HepG2 (cell line): ENCODE measurements around the gene PSME3IP1. TPM values are rescaled to one million over a fixed set of nuclear protein-coding genes. Genes with fewer than 3 reads are reported as not detected.

ENCODE experiments used
- ARNT ChIP-seq: fragments of 450-650 bp; IDR thresholded peaks from 2 replicates; pipeline ENCODE4 v1.6.1; 2017
- DPF2 ChIP-seq: sonication (generic); formaldehyde crosslinking; IDR thresholded peaks from 2 replicates; pipeline ENCODE4 v1.4.0; 2020; ENCODE audit warnings: mild to moderate bottlenecking, low read depth, missing genetic modification reagents, borderline replicate concordance
- ISX ChIP-seq: sonication (generic); formaldehyde crosslinking; conservative IDR thresholded peaks from 2 replicates; pipeline ENCODE4 v1.5.0; 2020; ENCODE audit warnings: missing genetic modification reagents
- PAX8 ChIP-seq: sonication (generic); formaldehyde crosslinking; IDR thresholded peaks from 2 replicates; pipeline ENCODE4 v1.8.0; 2022; ENCODE audit warnings: mild to moderate bottlenecking, missing genetic modification reagents, borderline replicate concordance
- PHF20 ChIP-seq: sonication (generic); formaldehyde crosslinking; IDR thresholded peaks from 2 replicates; pipeline ENCODE4 v1.5.0; 2020; ENCODE audit warnings: mild to moderate bottlenecking, missing genetic modification reagents
- RARG ChIP-seq: sonication (generic); formaldehyde crosslinking; IDR thresholded peaks from 2 replicates; pipeline ENCODE4 v1.4.0; 2020; ENCODE audit warnings: low read depth, mild to moderate bottlenecking, missing genetic modification reagents
- SALL2 ChIP-seq: sonication (generic); formaldehyde crosslinking; IDR thresholded peaks from 2 replicates; pipeline ENCODE4 v1.8.1; 2023; ENCODE audit warnings: mild to moderate bottlenecking, missing genetic modification reagents, inconsistent platforms
- SIX1 ChIP-seq: sonication (generic); formaldehyde crosslinking; IDR thresholded peaks from 2 replicates; pipeline ENCODE4 v1.4.0; 2020; ENCODE audit warnings: missing genetic modification reagents, borderline replicate concordance
- SOX5 ChIP-seq: IDR thresholded peaks from 2 replicates; pipeline ENCODE4 v1.6.1; 2016; ENCODE audit warnings: borderline replicate concordance
- STAG1 ChIP-seq: sonication (generic); formaldehyde crosslinking; IDR thresholded peaks from 2 replicates; pipeline ENCODE4 v1.4.0; 2020; ENCODE audit warnings: missing genetic modification reagents
- TEAD2 ChIP-seq: sonication (generic); formaldehyde crosslinking; IDR thresholded peaks from 2 replicates; pipeline ENCODE4 v1.9.0; 2021; ENCODE audit warnings: missing genetic modification reagents
- YEATS2 ChIP-seq: sonication (generic); formaldehyde crosslinking; IDR thresholded peaks from 2 replicates; pipeline ENCODE4 v1.4.0; 2020; ENCODE audit warnings: missing genetic modification reagents, borderline replicate concordance
- ZBTB7A ChIP-seq: sonication (generic); formaldehyde crosslinking; IDR thresholded peaks from 2 replicates; pipeline ENCODE4 v1.8.0; 2022; ENCODE audit warnings: mild to moderate bottlenecking, missing genetic modification reagents
- ZFP36L1 ChIP-seq: sonication (generic); formaldehyde crosslinking; IDR thresholded peaks from 2 replicates; pipeline ENCODE4 v1.8.0; 2022; ENCODE audit warnings: mild to moderate bottlenecking, missing genetic modification reagents, moderate library complexity
- ZNF101 ChIP-seq: sonication (generic); formaldehyde crosslinking; IDR thresholded peaks from 2 replicates; pipeline ENCODE4 v1.4.0; 2020; ENCODE audit warnings: mild to moderate bottlenecking, low read depth, missing genetic modification reagents, borderline replicate concordance
- ZNF136 ChIP-seq: sonication (generic); formaldehyde crosslinking; IDR thresholded peaks from 2 replicates; pipeline ENCODE4 v1.8.1; 2022; ENCODE audit warnings: low read depth, mild to moderate bottlenecking, moderate library complexity, missing genetic modification reagents
- ZNF20 ChIP-seq: sonication (generic); formaldehyde crosslinking; IDR thresholded peaks from 2 replicates; pipeline ENCODE4 v1.4.0; 2020; ENCODE audit warnings: mild to moderate bottlenecking, moderate library complexity, missing genetic modification reagents
- ZNF501 ChIP-seq: sonication (generic); formaldehyde crosslinking; IDR thresholded peaks from 2 replicates; pipeline ENCODE4 v1.5.1; 2020; ENCODE audit warnings: mild to moderate bottlenecking, moderate library complexity, missing genetic modification reagents
- ZNF652 ChIP-seq: IDR thresholded peaks from 2 replicates; pipeline ENCODE4 v1.6.1; 2016; ENCODE audit warnings: low read depth, borderline replicate concordance
- ZNF766 ChIP-seq: sonication (generic); formaldehyde crosslinking; IDR thresholded peaks from 2 replicates; pipeline ENCODE4 v1.5.0; 2020; ENCODE audit warnings: missing genetic modification reagents, borderline replicate concordance
- polyA plus RNA-seq, 8 experiments: library from polyadenylated mRNA; depleted of rRNA in 3 of 8; stranded (reverse) in 7 of 8; unstranded in 1 of 8; fragments of >200 nt; fragmentation: Illumina TruSeq in 4 of 8; extraction: Trizol in 4 of 8; gene quantifications; 2 replicates each; pipeline versions ENCODE4 v1.2.1 to v1.2.3, GENCODE V29; 2011 to 2016; ENCODE audit warnings: low read depth in 4 of 8, missing spikeins in 1 of 8, mixed read lengths in 1 of 8; ENCODE audit not compliant: insufficient read depth in 1 of 8
- total RNA-seq, 5 experiments: library from RNA; depleted of rRNA; stranded (reverse); fragments of >200 nt; fragmentation: Illumina TruSeq; extraction: Trizol; gene quantifications; 2 replicates each; pipeline ENCODE4 v1.2.3, GENCODE V29; 2016; ENCODE audit warnings: low read depth in 1 of 5
- TF ChIP-seq, protein P1 (sequence below): sonication (generic); formaldehyde crosslinking; IDR thresholded peaks from 2 replicates; pipeline ENCODE4 v1.4.0; 2020; ENCODE audit warnings: missing genetic modification reagents, borderline replicate concordance
- TF ChIP-seq, protein P2 (sequence below): sonication (generic); formaldehyde crosslinking; IDR thresholded peaks from 2 replicates; pipeline ENCODE4 v1.8.1; 2023; ENCODE audit warnings: mild to moderate bottlenecking, missing genetic modification reagents
- TF ChIP-seq, protein P3 (sequence below): IDR thresholded peaks from 2 replicates; pipeline ENCODE4 v1.6.1; 2016

The PSME3IP1 gene
- total and polyA plus RNA-seq, 2 of the 13 experiments (the other 11 are each of a cell fraction or from before 2014, with no cell fraction given) = 90.8 to 99.8 TPM

DNA sequence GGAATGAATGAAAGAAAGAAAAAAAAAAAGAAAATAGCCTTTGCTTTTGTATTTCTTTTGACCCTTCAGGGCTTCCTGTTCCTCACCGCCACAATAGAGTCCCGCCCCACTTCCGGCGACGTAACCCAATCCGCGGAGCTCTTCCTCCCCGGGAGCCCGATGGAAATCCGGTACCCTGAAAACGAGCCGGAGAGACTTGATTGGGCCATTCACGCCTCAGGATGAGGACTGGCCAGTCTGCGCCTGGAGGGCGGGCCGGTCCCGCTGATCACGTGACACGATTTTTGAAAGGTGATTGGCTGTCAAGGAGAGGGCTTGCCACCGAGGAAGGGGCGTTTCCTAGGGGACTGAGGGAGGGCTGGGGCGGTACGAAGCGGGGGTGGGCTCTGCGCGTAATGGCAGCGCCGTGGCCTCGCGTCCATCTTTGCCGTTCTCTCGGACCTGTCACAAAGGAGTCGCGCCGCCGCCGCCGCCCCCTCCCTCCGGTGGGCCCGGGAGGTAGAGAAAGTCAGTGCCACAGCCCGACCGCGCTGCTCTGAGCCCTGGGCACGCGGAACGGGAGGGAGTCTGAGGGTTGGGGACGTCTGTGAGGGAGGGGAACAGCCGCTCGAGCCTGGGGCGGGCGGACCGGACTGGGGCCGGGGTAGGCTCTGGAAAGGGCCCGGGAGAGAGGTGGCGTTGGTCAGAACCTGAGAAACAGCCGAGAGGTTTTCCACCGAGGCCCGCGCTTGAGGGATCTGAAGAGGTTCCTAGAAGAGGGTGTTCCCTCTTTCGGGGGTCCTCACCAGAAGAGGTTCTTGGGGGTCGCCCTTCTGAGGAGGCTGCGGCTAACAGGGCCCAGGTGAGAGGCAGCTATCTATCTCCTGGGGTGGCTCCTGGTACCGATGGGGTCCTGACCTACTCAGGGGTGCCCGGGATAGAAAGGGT lies at the start of gene PSME3IP1, which contains the start of gene RSPRY1 (continued):
- TF ChIP-seq ZNF101 (CRISPR knock-in tag) (no peak), ZNF501 (peak; percentile 70), TEAD2 (no peak), PAX8 (CRISPR knock-in tag) (0 out of 2 replicates have a peak, but pooled peaks have one; percentile 15), STAG1 (CRISPR knock-in tag) (no peak), PHF20 (CRISPR knock-in tag) (peak; percentile 80), ZNF766 (CRISPR knock-in tag) (no peak), ARNT (no peak), YEATS2 (CRISPR knock-in tag) (peak; percentile 78; the same call in 1 of the 2 replicates), ZBTB7A (peak; percentile 50), ZNF136 (CRISPR knock-in tag) (no peak), DPF2 (CRISPR knock-in tag) (no peak; the same call in 1 of the 2 replicates), SALL2 (CRISPR knock-in tag) (peak; percentile 12), SIX1 (CRISPR knock-in tag) (no peak), ZFP36L1 (CRISPR knock-in tag) (no peak), ZNF20 (no peak), SOX5 (no peak), ZNF652 (no peak), ISX (CRISPR knock-in tag) (no peak), RARG (CRISPR knock-in tag) (peak; percentile 77; the same call in 1 of the 2 replicates)
- TF ChIP-seq, protein P1, sequence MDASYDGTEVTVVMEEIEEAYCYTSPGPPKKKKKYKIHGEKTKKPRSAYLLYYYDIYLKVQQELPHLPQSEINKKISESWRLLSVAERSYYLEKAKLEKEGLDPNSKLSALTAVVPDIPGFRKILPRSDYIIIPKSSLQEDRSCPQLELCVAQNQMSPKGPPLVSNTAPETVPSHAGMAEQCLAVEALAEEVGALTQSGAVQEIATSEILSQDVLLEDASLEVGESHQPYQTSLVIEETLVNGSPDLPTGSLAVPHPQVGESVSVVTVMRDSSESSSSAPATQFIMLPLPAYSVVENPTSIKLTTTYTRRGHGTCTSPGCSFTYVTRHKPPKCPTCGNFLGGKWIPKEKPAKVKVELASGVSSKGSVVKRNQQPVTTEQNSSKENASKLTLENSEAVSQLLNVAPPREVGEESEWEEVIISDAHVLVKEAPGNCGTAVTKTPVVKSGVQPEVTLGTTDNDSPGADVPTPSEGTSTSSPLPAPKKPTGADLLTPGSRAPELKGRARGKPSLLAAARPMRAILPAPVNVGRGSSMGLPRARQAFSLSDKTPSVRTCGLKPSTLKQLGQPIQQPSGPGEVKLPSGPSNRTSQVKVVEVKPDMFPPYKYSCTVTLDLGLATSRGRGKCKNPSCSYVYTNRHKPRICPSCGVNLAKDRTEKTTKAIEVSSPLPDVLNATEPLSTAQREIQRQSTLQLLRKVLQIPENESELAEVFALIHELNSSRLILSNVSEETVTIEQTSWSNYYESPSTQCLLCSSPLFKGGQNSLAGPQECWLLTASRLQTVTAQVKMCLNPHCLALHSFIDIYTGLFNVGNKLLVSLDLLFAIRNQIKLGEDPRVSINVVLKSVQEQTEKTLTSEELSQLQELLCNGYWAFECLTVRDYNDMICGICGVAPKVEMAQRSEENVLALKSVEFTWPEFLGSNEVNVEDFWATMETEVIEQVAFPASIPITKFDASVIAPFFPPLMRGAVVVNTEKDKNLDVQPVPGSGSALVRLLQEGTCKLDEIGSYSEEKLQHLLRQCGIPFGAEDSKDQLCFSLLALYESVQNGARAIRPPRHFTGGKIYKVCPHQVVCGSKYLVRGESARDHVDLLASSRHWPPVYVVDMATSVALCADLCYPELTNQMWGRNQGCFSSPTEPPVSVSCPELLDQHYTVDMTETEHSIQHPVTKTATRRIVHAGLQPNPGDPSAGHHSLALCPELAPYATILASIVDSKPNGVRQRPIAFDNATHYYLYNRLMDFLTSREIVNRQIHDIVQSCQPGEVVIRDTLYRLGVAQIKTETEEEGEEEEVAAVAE (CRISPR knock-in tag) = peak; percentile 77
- TF ChIP-seq, protein P2, sequence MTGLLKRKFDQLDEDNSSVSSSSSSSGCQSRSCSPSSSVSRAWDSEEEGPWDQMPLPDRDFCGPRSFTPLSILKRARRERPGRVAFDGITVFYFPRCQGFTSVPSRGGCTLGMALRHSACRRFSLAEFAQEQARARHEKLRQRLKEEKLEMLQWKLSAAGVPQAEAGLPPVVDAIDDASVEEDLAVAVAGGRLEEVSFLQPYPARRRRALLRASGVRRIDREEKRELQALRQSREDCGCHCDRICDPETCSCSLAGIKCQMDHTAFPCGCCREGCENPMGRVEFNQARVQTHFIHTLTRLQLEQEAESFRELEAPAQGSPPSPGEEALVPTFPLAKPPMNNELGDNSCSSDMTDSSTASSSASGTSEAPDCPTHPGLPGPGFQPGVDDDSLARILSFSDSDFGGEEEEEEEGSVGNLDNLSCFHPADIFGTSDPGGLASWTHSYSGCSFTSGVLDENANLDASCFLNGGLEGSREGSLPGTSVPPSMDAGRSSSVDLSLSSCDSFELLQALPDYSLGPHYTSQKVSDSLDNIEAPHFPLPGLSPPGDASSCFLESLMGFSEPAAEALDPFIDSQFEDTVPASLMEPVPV (CRISPR knock-in tag) = no peak
- TF ChIP-seq, protein P3, sequence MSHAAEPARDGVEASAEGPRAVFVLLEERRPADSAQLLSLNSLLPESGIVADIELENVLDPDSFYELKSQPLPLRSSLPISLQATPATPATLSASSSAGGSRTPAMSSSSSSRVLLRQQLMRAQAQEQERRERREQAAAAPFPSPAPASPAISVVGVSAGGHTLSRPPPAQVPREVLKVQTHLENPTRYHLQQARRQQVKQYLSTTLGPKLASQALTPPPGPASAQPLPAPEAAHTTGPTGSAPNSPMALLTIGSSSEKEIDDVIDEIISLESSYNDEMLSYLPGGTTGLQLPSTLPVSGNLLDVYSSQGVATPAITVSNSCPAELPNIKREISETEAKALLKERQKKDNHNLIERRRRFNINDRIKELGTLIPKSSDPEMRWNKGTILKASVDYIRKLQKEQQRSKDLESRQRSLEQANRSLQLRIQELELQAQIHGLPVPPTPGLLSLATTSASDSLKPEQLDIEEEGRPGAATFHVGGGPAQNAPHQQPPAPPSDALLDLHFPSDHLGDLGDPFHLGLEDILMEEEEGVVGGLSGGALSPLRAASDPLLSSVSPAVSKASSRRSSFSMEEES (CRISPR knock-in tag) = peak; percentile 77; the same call in 1 of the 2 replicates
